KMS-11 (cell line): Measurements from ENCODE around the gene ARHGAP35.

Experiments used
- H2AFZ ChIP-seq: fragments of 200-600 bp; sonication (generic); 2 replicates; pipeline ENCODE4 v1.6.1; 2016; ENCODE audit warnings: antibody characterized with exemption, mixed run types, low read depth
- H3K27ac ChIP-seq: fragments of 200-600 bp; sonication (generic); 2 replicates; pipeline ENCODE4 v1.6.1; 2016; ENCODE audit warnings: mild to moderate bottlenecking, mixed run types
- H3K27me3 ChIP-seq: fragments of 200-600 bp; sonication (generic); 2 replicates; pipeline ENCODE4 v1.6.1; 2017; ENCODE audit warnings: mild to moderate bottlenecking, low read depth, mixed run types, moderate library complexity; ENCODE audit not compliant: insufficient read depth
- H3K36me3 ChIP-seq: fragments of 200-600 bp; sonication (generic); 2 replicates; pipeline ENCODE4 v1.6.1; 2017; ENCODE audit warnings: mild to moderate bottlenecking, mixed run types; ENCODE audit not compliant: insufficient read depth
- H3K4me1 ChIP-seq: fragments of 200-600 bp; sonication (generic); 2 replicates; pipeline ENCODE4 v1.6.1; 2016; ENCODE audit warnings: mild to moderate bottlenecking, low read depth, mixed run types; ENCODE audit not compliant: poor library complexity, severe bottlenecking
- H3K4me2 ChIP-seq: fragments of 200-600 bp; sonication (generic); 2 replicates; pipeline ENCODE4 v1.7.0; 2016; ENCODE audit warnings: mild to moderate bottlenecking, mixed run types
- H3K4me3 ChIP-seq: fragments of 200-600 bp; sonication (generic); IDR thresholded peaks from 2 replicates; pipeline ENCODE4 v1.6.1; 2017; ENCODE audit warnings: low read depth, low read length, mixed read lengths; ENCODE audit not compliant: insufficient read depth
- H3K79me2 ChIP-seq: fragments of 200-600 bp; sonication (generic); 2 replicates; pipeline ENCODE4 v1.6.1; 2016; ENCODE audit warnings: low read depth, mixed run types; ENCODE audit not compliant: insufficient read depth
- H3K9ac ChIP-seq: fragments of 200-600 bp; sonication (generic); 2 replicates; pipeline ENCODE4 v1.6.1; 2016; ENCODE audit warnings: mild to moderate bottlenecking, mixed run types
- H4K20me1 ChIP-seq: fragments of 200-600 bp; sonication (generic); 2 replicates; pipeline ENCODE4 v1.6.1; 2016; ENCODE audit warnings: mild to moderate bottlenecking, mixed run types; ENCODE audit not compliant: insufficient read depth
- TF ChIP-seq, protein P1 (sequence below): fragments of 200-600 bp; sonication (generic); conservative IDR thresholded peaks from 2 replicates; pipeline ENCODE4 v1.6.1; 2017; ENCODE audit warnings: low read depth, mild to moderate bottlenecking, antibody characterized with exemption, low read length, moderate library complexity, mixed read lengths

The ARHGAP35 gene

DNA sequence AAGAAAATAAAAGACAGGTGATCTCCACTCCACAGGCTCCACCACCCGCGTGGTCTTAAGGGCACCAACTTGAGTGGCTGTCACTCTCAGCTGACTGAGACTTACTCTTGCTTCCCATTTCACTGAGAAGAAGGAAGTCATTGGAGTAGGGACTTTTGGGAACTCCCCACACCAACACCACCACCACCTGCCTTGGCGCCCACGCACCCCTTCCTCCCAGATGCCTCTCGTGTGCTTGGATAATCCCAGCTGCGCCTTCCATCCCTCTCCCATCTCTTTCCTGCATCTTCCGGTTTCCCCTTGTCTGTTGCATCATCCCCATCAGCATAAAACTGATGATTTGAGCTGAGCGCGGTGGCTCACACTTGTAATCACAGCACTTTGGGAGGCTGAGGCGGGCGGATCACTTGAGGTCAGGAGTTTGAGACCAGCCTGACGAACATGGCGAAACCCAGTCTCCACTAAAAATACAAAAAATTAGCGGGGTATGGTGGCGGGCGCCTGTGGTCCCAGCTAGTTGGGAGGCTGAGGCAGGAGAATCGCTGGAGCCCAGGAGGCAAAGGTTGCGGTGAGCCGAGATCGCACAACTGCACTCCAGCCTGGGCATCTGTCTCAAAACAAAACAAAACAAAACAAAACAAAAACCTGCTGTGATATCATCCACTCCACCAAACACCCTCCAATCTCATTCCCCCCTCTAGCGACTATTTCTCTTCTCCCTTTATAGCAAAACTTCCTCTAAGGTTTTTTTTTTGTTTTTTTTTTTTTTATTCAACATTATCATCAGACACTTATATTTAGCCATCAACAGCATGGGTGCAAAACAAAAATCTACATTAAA is 35.7 kb upstream of the ARHGAP35 start:
- H3K9ac ChIP-seq: no peak overlapping the region
- TF ChIP-seq, protein P1, sequence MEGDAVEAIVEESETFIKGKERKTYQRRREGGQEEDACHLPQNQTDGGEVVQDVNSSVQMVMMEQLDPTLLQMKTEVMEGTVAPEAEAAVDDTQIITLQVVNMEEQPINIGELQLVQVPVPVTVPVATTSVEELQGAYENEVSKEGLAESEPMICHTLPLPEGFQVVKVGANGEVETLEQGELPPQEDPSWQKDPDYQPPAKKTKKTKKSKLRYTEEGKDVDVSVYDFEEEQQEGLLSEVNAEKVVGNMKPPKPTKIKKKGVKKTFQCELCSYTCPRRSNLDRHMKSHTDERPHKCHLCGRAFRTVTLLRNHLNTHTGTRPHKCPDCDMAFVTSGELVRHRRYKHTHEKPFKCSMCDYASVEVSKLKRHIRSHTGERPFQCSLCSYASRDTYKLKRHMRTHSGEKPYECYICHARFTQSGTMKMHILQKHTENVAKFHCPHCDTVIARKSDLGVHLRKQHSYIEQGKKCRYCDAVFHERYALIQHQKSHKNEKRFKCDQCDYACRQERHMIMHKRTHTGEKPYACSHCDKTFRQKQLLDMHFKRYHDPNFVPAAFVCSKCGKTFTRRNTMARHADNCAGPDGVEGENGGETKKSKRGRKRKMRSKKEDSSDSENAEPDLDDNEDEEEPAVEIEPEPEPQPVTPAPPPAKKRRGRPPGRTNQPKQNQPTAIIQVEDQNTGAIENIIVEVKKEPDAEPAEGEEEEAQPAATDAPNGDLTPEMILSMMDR: no peak
- no peaks in the 10 kb centered on the region for H3K27me3 ChIP-seq
- no peaks in the 10 kb centered on the region for H3K36me3 ChIP-seq
- H3K79me2 ChIP-seq: no peaks in the 10 kb centered on the region
- no peak overlapping the region for H3K4me3 ChIP-seq
- H3K4me2 ChIP-seq: no peak overlapping the region
- no peaks in the 10 kb centered on the region for H4K20me1 ChIP-seq
- no peak overlapping the region for H2AFZ ChIP-seq
- H3K27ac ChIP-seq: no peak overlapping the region
- no peaks in the 10 kb centered on the region for H3K4me1 ChIP-seq

DNA sequence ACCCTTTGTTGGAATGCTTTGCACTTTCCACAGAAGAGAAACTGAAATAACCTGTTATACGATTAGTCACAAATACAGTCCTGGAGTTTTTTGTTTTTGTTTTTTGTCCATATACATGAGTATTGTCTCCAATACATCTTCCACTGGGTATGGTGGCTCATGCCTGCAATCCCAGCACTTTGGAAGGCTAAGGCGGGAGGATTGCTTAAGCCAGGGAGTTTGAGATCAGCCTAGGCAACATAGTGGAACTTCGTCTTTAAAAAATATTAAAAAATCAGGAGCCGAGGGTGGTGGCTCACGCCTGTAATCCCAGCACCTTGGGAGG is 35.1 kb upstream of the ARHGAP35 start:
- H3K36me3 ChIP-seq: no peaks in the 10 kb centered on the region
- no peaks in the 10 kb centered on the region for H3K4me1 ChIP-seq
- H3K27me3 ChIP-seq: no peaks in the 10 kb centered on the region
- no peak overlapping the region for H3K27ac ChIP-seq
- TF ChIP-seq, protein P1: no peak
- no peak overlapping the region for H3K4me2 ChIP-seq
- H2AFZ ChIP-seq: no peak overlapping the region
- H3K79me2 ChIP-seq: no peaks in the 10 kb centered on the region
- H3K9ac ChIP-seq: no peak overlapping the region
- no peaks in the 10 kb centered on the region for H4K20me1 ChIP-seq
- H3K4me3 ChIP-seq: no peak overlapping the region

DNA sequence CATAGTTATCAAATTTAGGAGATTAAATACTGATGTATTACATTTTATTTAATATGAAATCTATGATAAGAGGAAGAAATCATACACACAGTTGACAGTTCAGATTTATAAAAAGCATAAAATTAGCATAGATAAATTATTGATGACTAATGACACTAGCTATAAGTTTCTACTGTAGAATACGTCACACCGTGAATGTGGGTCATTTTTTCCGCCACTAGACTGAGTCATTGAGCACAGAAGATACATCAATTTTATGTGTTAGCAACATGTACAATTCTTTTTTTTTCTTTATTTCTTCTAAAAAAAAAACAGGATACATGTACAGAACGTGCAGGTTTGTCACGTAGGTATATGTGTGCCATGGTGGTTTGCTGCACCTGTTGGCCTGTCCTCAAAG is 32.3 kb upstream of the ARHGAP35 start:
- Histone ChIP-seq H3K4me2 (no peak overlapping the region), H3K27me3 (no peaks in the 10 kb centered on the region), H4K20me1 (no peaks in the 10 kb centered on the region), H3K27ac (no peak overlapping the region), H3K4me1 (no peaks in the 10 kb centered on the region), H3K79me2 (no peaks in the 10 kb centered on the region), H3K4me3 (no peak overlapping the region), H3K9ac (no peak overlapping the region), H2AFZ (no peak overlapping the region), H3K36me3 (no peaks in the 10 kb centered on the region)
- TF ChIP-seq, protein P1: no peak

DNA sequence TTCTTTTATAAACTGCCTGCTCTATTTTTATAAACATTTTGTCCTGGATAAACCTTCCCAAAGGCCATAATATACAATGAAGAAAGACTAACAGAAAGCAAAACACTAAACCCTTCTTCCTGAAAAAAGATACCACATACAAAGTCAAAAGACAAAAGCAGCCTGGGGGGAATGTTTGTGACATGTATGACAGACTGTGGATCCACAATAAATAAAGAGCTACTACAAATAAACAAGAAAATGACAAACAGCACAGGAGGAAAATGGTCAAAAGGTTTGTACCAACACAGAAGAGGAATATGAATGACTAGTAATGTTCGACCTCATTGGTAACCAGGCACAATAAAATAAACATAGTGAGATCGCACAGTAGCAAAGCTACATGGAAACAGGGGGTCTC is 29.9 kb upstream of the ARHGAP35 start:
- H3K27ac ChIP-seq: no peak overlapping the region
- H2AFZ ChIP-seq: no peak overlapping the region
- H3K36me3 ChIP-seq: no peaks in the 10 kb centered on the region
- H4K20me1 ChIP-seq: no peaks in the 10 kb centered on the region
- no peaks in the 10 kb centered on the region for H3K27me3 ChIP-seq
- no peak overlapping the region for H3K4me2 ChIP-seq
- H3K79me2 ChIP-seq: no peaks in the 10 kb centered on the region
- H3K4me1 ChIP-seq: no peaks in the 10 kb centered on the region
- H3K9ac ChIP-seq: no peak overlapping the region
- TF ChIP-seq, protein P1: no peak
- H3K4me3 ChIP-seq: no peak overlapping the region
